Measurements from ENCODE around the gene EXOC3L2.
"Not testable (repeated sequence)": the region's sequence is repeated elsewhere in the genome, so short reads cannot be mapped to it uniquely, and the experiment has no call there.

The EXOC3L2 gene

DNA sequence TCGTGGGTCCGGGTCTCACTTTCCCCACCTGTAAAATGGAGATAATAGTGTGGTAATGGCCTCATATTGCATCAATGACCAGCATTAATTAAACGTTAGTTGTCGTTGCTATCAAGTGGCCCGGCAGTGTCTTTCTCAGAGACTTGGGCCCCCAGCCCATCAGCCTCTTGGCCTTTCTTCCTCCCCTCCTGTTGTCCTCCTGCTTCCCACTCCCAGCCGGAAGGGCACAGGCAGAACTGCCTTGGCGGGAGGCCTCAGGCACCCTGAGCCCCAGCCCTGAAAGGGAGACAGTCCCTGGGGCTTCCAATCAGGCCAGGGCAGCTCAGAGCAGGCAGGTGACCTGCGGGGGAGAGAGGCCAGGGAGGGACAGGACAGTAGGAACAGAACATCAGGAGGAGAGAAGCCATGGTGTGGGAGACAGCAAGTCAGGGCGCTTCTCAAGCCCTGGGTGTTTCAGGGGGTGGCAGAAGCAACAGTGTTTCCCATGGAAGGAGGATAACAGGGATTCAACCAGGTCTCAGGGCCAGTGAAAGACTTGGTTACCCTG lies 10.5 kb upstream of the EXOC3L2 start:
- no peak for DNase-seq (ENCODE audit: low read depth)

DNA sequence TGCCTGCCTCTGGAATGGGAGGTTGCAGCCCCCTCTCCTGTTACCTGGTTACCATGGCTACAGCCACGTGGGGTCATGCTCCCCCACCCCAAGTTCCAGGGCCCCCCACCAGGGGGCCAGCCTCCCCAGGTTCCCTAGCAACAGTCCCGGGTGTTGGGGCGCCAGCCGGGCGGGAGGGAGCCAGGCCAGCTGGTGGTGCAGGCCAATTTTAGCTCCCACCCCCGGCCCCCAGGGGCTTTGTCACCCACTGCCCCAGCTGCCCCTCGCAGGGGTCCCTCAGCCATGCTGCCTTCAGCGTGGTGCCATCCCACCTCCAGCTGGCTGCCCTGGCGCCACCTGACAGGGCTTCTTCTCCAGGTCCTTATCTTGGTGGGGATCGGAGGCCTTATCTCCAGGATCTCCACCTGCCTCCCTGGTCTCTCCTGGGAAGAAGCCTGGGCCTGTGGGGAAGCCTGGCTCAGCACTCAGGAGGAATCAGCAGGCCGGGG lies 8.9 kb upstream of the EXOC3L2 start:
- DNase-seq (ENCODE audit: low read depth), result no peak

- DNase-seq (ENCODE audit: low read depth), result peak; percentile 24
Observed at GRCh38 chr19:45253396-45254027, 8.3 kb upstream of the EXOC3L2 start.

DNA sequence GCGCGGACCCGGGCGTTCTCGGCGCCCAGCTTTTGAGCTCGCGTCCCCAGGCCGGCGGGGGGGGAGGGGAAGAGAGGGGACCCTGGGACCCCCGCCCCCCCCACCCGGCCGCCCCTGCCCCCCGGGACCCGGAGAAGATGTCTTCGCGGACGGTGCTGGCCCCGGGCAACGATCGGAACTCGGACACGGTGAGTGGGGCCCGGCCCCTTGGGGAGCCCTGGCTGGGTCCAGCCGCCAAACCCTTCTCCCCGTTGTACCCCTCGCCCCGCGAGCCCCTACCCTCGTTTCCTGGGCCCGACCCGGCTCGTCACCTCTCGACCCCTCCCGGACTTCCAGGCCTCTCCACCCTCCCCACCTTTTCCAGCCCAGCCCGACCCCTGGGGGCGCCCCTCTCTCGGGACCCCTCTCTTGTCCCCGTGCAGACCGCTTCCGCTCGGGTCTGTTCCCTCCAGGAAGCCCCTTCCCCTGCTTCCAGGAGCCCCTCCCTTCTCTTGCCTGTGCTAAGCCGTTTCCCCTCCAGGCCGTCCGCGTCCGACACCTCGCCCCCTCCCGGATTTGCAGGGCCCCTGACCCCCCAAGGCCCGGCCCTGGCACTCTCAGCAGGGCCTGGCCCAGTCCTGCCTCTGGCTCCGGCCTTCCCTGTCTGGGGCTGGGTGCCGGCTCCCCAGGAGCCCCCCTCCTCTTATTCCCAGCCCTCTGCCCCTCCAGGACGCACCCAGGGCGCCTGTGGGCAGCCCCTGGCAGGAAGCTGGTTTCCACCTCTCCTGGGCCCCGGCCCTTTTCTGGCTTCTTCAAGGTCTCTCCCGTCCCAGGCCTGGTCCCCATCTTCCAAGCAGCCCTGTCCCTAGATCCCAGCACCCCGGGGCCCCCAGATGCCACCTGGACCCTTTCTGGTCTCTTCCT lies 6.5 kb upstream of the EXOC3L2 start:
- peak; percentile 30 for DNase-seq (ENCODE audit: low read depth)

DNA sequence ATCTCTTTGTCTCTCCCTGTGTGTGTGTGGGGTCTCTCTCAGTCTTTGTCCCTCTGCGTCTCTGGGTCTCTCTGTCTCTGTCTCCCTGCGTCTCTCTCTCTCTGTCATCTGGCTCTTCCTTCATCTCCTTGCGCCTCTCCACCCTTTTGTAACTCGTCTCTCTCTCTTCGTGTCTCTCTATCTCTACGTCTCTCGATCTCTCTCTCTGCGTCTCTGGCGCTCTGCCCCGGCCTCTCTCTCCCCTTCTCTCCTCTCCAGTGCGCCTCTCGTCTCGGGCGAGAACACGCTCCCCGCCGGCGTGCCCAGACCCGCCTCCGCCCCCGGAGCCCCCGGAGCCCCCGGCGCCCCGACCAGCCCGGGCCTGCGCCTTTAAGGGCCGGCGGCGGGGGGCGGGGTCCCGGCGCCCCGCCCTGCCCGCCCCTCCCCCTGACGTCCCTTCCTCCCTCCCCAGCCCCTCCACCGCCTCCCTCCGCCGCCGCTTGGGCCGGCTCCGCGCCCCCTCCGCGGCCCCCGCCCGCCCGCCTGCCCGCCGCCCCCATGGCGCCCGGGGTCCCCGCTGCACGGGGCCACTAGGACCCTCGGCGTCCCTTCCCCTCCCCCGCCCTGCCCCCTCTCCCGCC lies 5.7 kb upstream of the EXOC3L2 start, which contains the start of gene MARK4:
TSS of gene MARK4 (plus strand) at position 440 of the 620 bp plus-strand sequence. CDS start 318 bp downstream, outside the sequence.
- peak; percentile 57 for DNase-seq (ENCODE audit: low read depth)

DNA sequence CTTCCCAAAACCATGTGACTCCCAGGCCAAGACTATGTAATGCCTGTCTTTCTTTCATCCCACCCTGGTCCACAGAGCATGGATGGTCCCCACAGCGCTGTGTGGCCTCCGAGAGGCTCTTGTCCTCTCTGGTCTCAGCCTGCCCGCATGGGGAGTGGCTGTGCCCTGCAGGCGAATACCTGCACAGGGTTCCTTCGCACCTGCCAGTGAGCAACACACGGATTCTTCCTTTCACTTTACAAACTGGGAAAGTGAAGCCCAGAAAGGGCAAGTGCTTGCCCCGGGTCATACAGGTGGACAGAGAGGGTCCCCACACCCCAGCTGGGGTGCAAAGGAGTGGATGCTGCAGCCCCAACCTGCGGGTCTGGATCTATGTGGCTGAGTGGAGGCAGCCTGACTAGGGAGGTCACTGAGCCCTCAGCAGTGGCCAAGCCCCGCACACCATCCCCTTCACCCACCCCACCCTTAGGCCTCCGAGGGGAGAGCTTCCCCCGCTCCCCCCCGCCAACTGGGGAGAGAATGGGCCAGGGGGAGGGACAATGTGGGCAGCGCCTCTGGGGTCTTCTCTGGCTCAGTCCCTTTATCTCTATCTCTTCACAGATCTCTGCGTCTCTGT lies 5.1 kb upstream of the EXOC3L2 start:
- DNase-seq (ENCODE audit: low read depth), result no peak

- DNase-seq (ENCODE audit: low read depth), result no peak
Observed at GRCh38 chr19:45249261-45250033, 4.2 kb upstream of the EXOC3L2 start.

DNA sequence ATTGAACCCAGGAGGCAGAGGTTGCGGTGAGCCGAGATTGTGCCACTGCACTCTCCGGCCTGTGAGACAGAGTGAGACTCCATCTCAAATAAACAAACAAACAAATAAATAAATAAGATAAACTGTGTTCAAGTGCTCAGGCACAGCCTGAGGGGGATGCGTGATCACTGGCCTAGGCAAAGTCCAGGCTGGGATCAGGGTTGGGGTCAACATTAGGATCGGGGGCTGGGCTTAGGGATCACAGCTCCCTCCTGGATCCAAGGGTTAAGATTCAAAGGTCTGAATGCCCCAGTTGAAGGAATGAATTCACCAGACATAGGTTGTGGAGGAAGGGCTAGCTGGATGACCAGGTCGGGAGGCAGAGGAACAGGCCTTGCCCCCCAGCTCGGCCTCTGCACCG lies 1.9 kb upstream of the EXOC3L2 start:
- DNase-seq (ENCODE audit: low read depth), result no peak

DNA sequence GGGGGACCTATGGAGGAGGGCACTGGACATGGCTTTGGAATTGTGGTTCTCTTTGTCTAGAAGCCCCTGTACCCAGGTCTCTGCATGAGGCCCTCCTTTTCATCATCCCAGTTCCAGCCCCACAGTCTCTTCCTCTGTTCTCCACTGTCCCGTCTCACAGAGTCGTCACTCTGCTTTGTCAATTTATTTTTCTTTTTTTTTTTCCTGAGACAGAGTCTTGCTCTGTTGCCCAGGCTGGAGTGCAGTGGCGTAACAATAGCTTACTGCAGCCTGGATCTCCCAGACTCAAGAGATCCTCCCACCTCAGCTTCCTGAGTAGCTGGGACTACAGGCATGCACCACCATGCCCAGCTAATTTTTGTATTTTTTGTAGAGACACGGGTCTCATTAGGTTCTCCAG lies 619 bp upstream of the EXOC3L2 start:
- no peak for DNase-seq (ENCODE audit: low read depth)

GRCh38 chr19:45244133-45244794 lies 943 bp downstream of the EXOC3L2 start:
- DNase-seq (ENCODE audit: low read depth), result no peak

- no peak for DNase-seq (ENCODE audit: low read depth)
Observed at GRCh38 chr19:45243144-45243732, 2.0 kb downstream of the EXOC3L2 start.

- no peak for DNase-seq (ENCODE audit: low read depth)
Observed at GRCh38 chr19:45238556-45238955, 6.7 kb downstream of the EXOC3L2 start.

GRCh38 chr19:45235485-45235884 lies 9.7 kb downstream of the EXOC3L2 start:
- DNase-seq (ENCODE audit: low read depth), result no peak

DNA sequence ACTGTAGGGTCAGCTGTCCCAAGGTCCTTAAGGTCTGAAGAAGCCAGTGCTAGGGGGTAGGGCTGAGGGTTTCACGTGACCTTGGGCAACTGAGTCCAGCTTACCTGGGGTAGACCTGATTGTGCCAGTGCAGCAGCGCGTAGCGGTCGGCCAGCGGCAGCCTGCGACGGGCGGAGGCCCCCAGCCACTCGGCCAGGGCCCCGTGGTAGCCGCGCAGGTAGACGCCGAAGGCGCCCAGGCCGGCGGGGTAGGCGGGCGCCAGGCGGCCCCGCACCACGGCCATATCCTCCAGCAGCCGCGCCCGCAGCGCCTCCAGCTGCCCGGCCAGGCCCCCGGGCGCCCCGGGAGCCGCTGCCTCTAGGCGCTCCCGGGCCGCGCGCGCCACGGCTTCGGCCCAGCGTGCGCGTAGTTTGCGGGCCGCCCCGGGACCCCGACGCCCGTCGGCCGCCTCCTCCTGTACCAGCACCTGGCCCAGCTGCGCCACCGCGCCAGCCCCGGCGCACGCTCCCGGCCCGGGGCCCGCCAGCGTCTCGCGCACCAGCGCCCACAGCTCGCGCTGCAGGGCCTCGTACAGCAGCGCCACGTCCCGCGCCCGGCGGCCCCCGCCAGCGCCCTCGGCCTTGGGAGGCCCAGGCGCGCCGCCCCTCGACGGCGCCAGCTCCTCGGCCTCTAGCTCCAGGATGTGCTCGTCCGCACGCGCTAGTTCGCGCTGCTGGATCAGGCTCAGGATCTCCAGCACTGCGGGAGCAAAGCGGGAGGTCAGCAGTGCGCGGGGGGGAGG lies 10.9 kb downstream of the EXOC3L2 start:
- DNase-seq (ENCODE audit: low read depth), result no peak

GRCh38 chr19:45231891-45232290 lies 13.3 kb downstream of the EXOC3L2 start:
- DNase-seq (ENCODE audit: low read depth), result peak; percentile 39

- not testable (repeated sequence) for DNase-seq (ENCODE audit: low read depth)
Observed at GRCh38 chr19:45229056-45229455, 16.2 kb downstream of the EXOC3L2 start.

GRCh38 chr19:45224645-45225044 lies 20.6 kb downstream of the EXOC3L2 start:
- no peak for DNase-seq (ENCODE audit: low read depth)

GRCh38 chr19:45223879-45224278 lies 21.3 kb downstream of the EXOC3L2 start:
- no peak for DNase-seq (ENCODE audit: low read depth)

DNA sequence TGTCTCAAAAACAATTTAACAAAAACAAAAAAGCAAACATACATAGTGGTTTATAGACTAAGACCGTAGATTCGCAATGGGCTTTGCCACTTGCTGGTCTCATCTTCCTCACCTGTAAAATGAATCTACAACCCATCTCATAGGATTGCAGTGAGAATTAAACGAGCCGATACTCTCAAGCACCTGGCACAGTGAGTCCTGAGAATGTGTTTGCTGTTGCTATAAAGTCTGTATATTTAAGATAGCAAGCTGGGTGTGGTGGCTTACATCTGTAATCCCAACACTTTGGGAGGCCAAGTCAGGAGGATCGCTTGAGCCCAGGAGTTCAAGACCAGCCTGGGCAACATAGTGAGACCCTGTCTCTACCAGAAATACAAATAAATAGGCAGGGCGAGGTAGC lies 22.5 kb downstream of the EXOC3L2 start:
- DNase-seq (ENCODE audit: low read depth), result no peak
